Transverse colon (tissue), 4 donors: ENCODE data around the gene KCNH3. TPM values are rescaled to one million over a fixed set of nuclear protein-coding genes. Genes with fewer than 3 reads are reported as not detected.
"Not testable (repeated sequence)": the region's sequence is repeated elsewhere in the genome, so short reads cannot be mapped to it uniquely, and the experiment has no call there.

Experiments
- DNase-seq: peaks from one replicate; pipeline ENCODE4 v3.0.0-alpha.2; 2019
- H3K27ac ChIP-seq, 4 donors: fragments of 200-600 bp; sonication (generic); 2 replicates each; pipeline ENCODE4 v1.5.1; 2016 to 2018; ENCODE audit warnings: inconsistent platforms in 4 of 4
- H3K27me3 ChIP-seq: fragments of 200-600 bp; sonication (generic); 2 replicates; pipeline ENCODE4 v1.5.1; 2017; ENCODE audit warnings: inconsistent platforms
- H3K36me3 ChIP-seq, 4 donors: fragments of 200-600 bp; sonication (generic); 2 replicates each; pipeline ENCODE4 v1.5.1; 2017 to 2019; ENCODE audit warnings: inconsistent platforms in 4 of 4
- H3K4me1 ChIP-seq, 4 donors: fragments of 200-600 bp; sonication (generic); 2 replicates each; pipeline ENCODE4 v1.5.1; 2017 to 2020; ENCODE audit warnings: inconsistent platforms in 4 of 4
- H3K4me3 ChIP-seq, 4 donors: fragments of 200-600 bp; sonication (generic); 1 replicate in 1 of 4; 2 replicates in 3 of 4; pipeline versions ENCODE4 v1.5.1 to v1.6.1; 2017 to 2019; ENCODE audit warnings: inconsistent platforms in 4 of 4
- H3K9me3 ChIP-seq, 2 donors: fragments of 200-600 bp; sonication (generic); 2 replicates each; pipeline ENCODE4 v1.5.1; 2017 to 2019; ENCODE audit warnings: inconsistent platforms in 2 of 2
- CTCF ChIP-seq, 5 experiments: fragments of 200-600 bp in 3 of 5; fragments of 450-650 bp in 2 of 5; sonication (generic) in 3 of 5; IDR thresholded peaks; 1 replicate in 2 of 5; 2 replicates in 3 of 5; pipeline ENCODE4 v1.5.1; 2016 to 2017; ENCODE audit warnings: antibody characterized with exemption in 5 of 5, inconsistent platforms in 3 of 5, mild to moderate bottlenecking in 2 of 5, moderate library complexity in 1 of 5
- EP300 ChIP-seq: sonication (generic); formaldehyde crosslinking; IDR thresholded peaks from one replicate; pipeline ENCODE4 v1.6.1; 2017; ENCODE audit warnings: antibody characterized with exemption, low read depth
- POLR2A ChIP-seq: fragments of 450-650 bp; IDR thresholded peaks from one replicate; pipeline ENCODE4 v1.6.1; 2016; ENCODE audit warnings: antibody characterized with exemption, mild to moderate bottlenecking, moderate library complexity
- POLR2AphosphoS5 ChIP-seq, 3 donors: sonication (generic); formaldehyde crosslinking; IDR thresholded peaks; one replicate each; pipeline ENCODE4 v1.6.1; 2016; ENCODE audit warnings: antibody characterized with exemption in 3 of 3
- WGBS, 2 donors: methylation state at CpG; one replicate each; pipeline ENCODE4 v1.1.5; 2018; ENCODE audit warnings: low coverage in 1 of 2; 5-methylcytosine and 5-hydroxymethylcytosine counted together
- in situ Hi-C, 4 donors: fragments of 200-750 bp; cut with MboI; loops; one replicate each; pipeline versions ENCODE4 v1.15.0 to v1.15.1; 2017; ENCODE audit warnings: low sequenced_read_pairs in 3 of 4, low pct_ligation_motif_present in 1 of 4, low pct_unique_long_range_greater_than_20kb in 1 of 4
- intact Hi-C: fragments of 100-400 bp; cut with DNase I; formaldehyde crosslinking; loops from one replicate; pipeline ENCODE4 v1.15.1; 2023; ENCODE audit warnings: low total_unique reads
- small RNA-seq, 4 donors: library from RNA; depleted of rRNA; stranded (forward); fragments of <200 nt; gene quantifications; one replicate each; pipeline ENCODE3, GENCODE V24; 2016
- total RNA-seq, 4 donors: library from RNA; depleted of rRNA; stranded (reverse); fragments of >200 nt; gene quantifications; one replicate each; pipeline ENCODE4 v1.1.0, GENCODE V29; 2016

KCNH3 gene
- total RNA-seq, 4 donors from 2014 or later, result 0.32 to 0.80 TPM; not detected in 2

- WGBS, 2 donors, result 58 to 60% methylated on average over 1 to 5 of the region's 5 CpGs
- Histone ChIP-seq H3K27me3 (peaks cover 3% of the 10 kb centered on the region), H3K36me3 (no peaks in the 10 kb centered on the region), H3K4me1 (no peaks in the 10 kb centered on the region), H3K4me3 (no peak overlapping the region), H3K9me3 (no peaks in the 10 kb centered on the region), H3K27ac (no peak overlapping the region)
- in situ Hi-C loops (no loop called here), intact Hi-C loops (no loop called here)
- no peak for TF ChIP-seq POLR2A
- no peak for TF ChIP-seq CTCF (IDR thresholded peaks at IDR 0.05)
- TF ChIP-seq POLR2AphosphoS5 (IDR thresholded peaks at IDR 0.05), result no peak
- TF ChIP-seq EP300, result no peak
- DNase-seq, result no peak
Observed at GRCh38 chr12:49604856-49605255, 66.0 kb downstream of the KCNH3 start.

GRCh38 chr12:49605539-49605938, 66.7 kb downstream of the KCNH3 start, which contains the start of gene FAM186B:
TSS of gene FAM186B (minus strand) at chr12:49605639. CDS start at chr12:49605477, 162 bp downstream.
- intact Hi-C loops, DNase-seq, H3K27me3 ChIP-seq, H3K4me3 ChIP-seq, in situ Hi-C loops, H3K9me3 ChIP-seq, H3K27ac ChIP-seq, H3K36me3 ChIP-seq, H3K4me1 ChIP-seq: not testable (repeated sequence)
- 98% methylated on average over 4 of the region's 4 CpGs; no CpG with 5 or more reads in 1 of the 2 donors for WGBS, 2 donors

Small RNA genes lying within 50 kb of the gene (small RNA-seq; reads per million reads assigned to genes)
- 0 reads per million in 4 donors for gene POLR2KP1
- 0 reads per million in 4 donors for gene RNU6-834P

Other genes with a start within 250 kb of the KCNH3 start
- gene PRPH, start 243.9 kb upstream of the KCNH3 start, total RNA-seq, result 10 to 100 TPM in 2 of 4 donors, 1 to 10 TPM in 2; 7.9 to 18.7 (median 10.5) TPM
- gene TROAP, start 215.8 kb upstream of the KCNH3 start, total RNA-seq, result 100 to 1,000 TPM in 1 of 4 donors, 1 to 10 TPM in 3; 1.1 to 100 (median 2.7) TPM
- not detected for gene C1QL4, start 201.8 kb upstream of the KCNH3 start, total RNA-seq
- 10 to 100 TPM; 25.4 to 43.8 (median 39.2) TPM for gene DNAJC22, start 192.1 kb upstream of the KCNH3 start, total RNA-seq
- 10 to 100 TPM; 10.5 to 39.3 (median 21.0) TPM for gene SPATS2, start 171.6 kb upstream of the KCNH3 start, total RNA-seq
- gene MCRS1, start 29.1 kb downstream of the KCNH3 start, total RNA-seq, result 100 to 1,000 TPM in 1 of 4 donors, 10 to 100 TPM in 3; 57.8 to 120 (median 78.4) TPM
- gene FAM186B, start 66.6 kb downstream of the KCNH3 start, total RNA-seq, result under 1 TPM in 2 of 4 donors, not detected in 2; 0.14 to 0.64 TPM
- gene PRPF40B, start 84.5 kb downstream of the KCNH3 start, total RNA-seq, result 10 to 100 TPM in 2 of 4 donors, 1 to 10 TPM in 2; 3.7 to 12.7 (median 8.7) TPM
- gene FMNL3, start 168.4 kb downstream of the KCNH3 start, total RNA-seq, result 10 to 100 TPM in 1 of 4 donors, 1 to 10 TPM in 3; 5.3 to 16.5 (median 8.2) TPM
- 100 to 1,000 TPM; 234 to 709 (median 558) TPM for gene TMBIM6, start 202.5 kb downstream of the KCNH3 start, total RNA-seq